Endothelial cell (in vitro differentiated cells): Measurements from ENCODE around the gene CDH22. TPM values are rescaled to one million over a fixed set of nuclear protein-coding genes. Genes with fewer than 3 reads are reported as not detected.

Source experiments
- DNase-seq: peaks from one replicate; pipeline ENCODE4 v3.0.0; 2021; ENCODE audit warnings: low spot score
- H3K27ac Mint-ChIP-seq: one replicate; pipeline ENCODE4 v1.8.0; 2021; ENCODE audit warnings: mixed read lengths, inconsistent platforms; ENCODE audit not compliant: unreplicated experiment
- H3K27me3 Mint-ChIP-seq: one replicate; pipeline ENCODE4 v1.8.0; 2021; ENCODE audit warnings: mild to moderate bottlenecking, moderate library complexity, mixed read lengths, inconsistent platforms; ENCODE audit not compliant: unreplicated experiment
- H3K36me3 Mint-ChIP-seq: one replicate; pipeline ENCODE4 v1.8.0; 2021; ENCODE audit warnings: mild to moderate bottlenecking, low read depth, mixed read lengths, inconsistent platforms; ENCODE audit not compliant: unreplicated experiment
- H3K4me1 Mint-ChIP-seq: one replicate; pipeline ENCODE4 v1.8.0; 2021; ENCODE audit warnings: mild to moderate bottlenecking, mixed read lengths, inconsistent platforms; ENCODE audit not compliant: unreplicated experiment
- H3K4me3 Mint-ChIP-seq: one replicate; pipeline ENCODE4 v1.8.0; 2021; ENCODE audit warnings: mild to moderate bottlenecking, mixed read lengths, inconsistent platforms; ENCODE audit not compliant: unreplicated experiment
- H3K9me3 Mint-ChIP-seq: one replicate; pipeline ENCODE4 v1.8.0; 2021; ENCODE audit warnings: mixed read lengths, inconsistent platforms; ENCODE audit not compliant: unreplicated experiment
- CTCF ChIP-seq: fragments of 200-600 bp; sonication (generic); IDR thresholded peaks from one replicate; pipeline ENCODE4 v1.5.0; 2021; ENCODE audit warnings: antibody characterized with exemption; ENCODE audit not compliant: unreplicated experiment
- total RNA-seq: library from RNA; stranded (reverse); fragmentation: NEBNext Ultra II Directional; extraction: Animal tissue kit (Norgen Biotek cat#: 25700); gene quantifications from one replicate; pipeline ENCODE4 v1.2.1, GENCODE V29; 2021; ENCODE audit not compliant: unreplicated experiment

Gene CDH22
- total RNA-seq, 1 donor from 2014 or later, result 1.3 TPM

- H3K4me3 Mint-ChIP-seq, result no peak overlapping the region
- no peaks in the 10 kb centered on the region for H3K9me3 Mint-ChIP-seq
- no peak for TF ChIP-seq CTCF
- no peaks in the 10 kb centered on the region for H3K4me1 Mint-ChIP-seq
- H3K27ac Mint-ChIP-seq, result no peak overlapping the region
- peaks cover 3% of the 10 kb centered on the region for H3K36me3 Mint-ChIP-seq
- peaks cover 6% of the 10 kb centered on the region for H3K27me3 Mint-ChIP-seq
- no peak for DNase-seq
These were observed 34.6 kb downstream of the CDH22 start for GRCh38 chr20:46273717-46274116.

GRCh38 chr20:46272389-46273047, 35.8 kb downstream of the CDH22 start:
- Mint-ChIP-seq H3K4me3 (no peak overlapping the region), H3K4me1 (no peaks in the 10 kb centered on the region), H3K9me3 (no peaks in the 10 kb centered on the region), H3K27me3 (peaks cover 6% of the 10 kb centered on the region), H3K27ac (no peak overlapping the region), H3K36me3 (peaks cover 3% of the 10 kb centered on the region)
- no peak for DNase-seq
- no peak for TF ChIP-seq CTCF

- H3K27me3 Mint-ChIP-seq, result peaks cover 5% of the 10 kb centered on the region
- no peak overlapping the region for H3K27ac Mint-ChIP-seq
- H3K9me3 Mint-ChIP-seq, result no peaks in the 10 kb centered on the region
- no peak overlapping the region for H3K4me3 Mint-ChIP-seq
- no peaks in the 10 kb centered on the region for H3K4me1 Mint-ChIP-seq
- H3K36me3 Mint-ChIP-seq, result peaks cover 3% of the 10 kb centered on the region
- DNase-seq, result no peak
- no peak for TF ChIP-seq CTCF
These were observed 37.1 kb downstream of the CDH22 start for GRCh38 chr20:46270977-46271744.

GRCh38 chr20:46269372-46269771, 38.9 kb downstream of the CDH22 start:
- Mint-ChIP-seq H3K9me3 (no peaks in the 10 kb centered on the region), H3K4me1 (no peaks in the 10 kb centered on the region), H3K27me3 (peaks cover 5% of the 10 kb centered on the region), H3K27ac (no peak overlapping the region), H3K4me3 (no peak overlapping the region), H3K36me3 (peaks cover 3% of the 10 kb centered on the region)
- no peak for TF ChIP-seq CTCF
- no peak for DNase-seq

GRCh38 chr20:46268662-46269061, 39.6 kb downstream of the CDH22 start:
- Mint-ChIP-seq H3K4me3 (no peak overlapping the region), H3K27me3 (peaks cover 5% of the 10 kb centered on the region), H3K36me3 (peaks cover 3% of the 10 kb centered on the region), H3K4me1 (no peaks in the 10 kb centered on the region), H3K9me3 (no peaks in the 10 kb centered on the region), H3K27ac (no peak overlapping the region)
- no peak for TF ChIP-seq CTCF
- DNase-seq, result no peak
